Natural killer cell (primary cell): ENCODE measurements around the gene IL10. TPM values are rescaled to one million over a fixed set of nuclear protein-coding genes. Genes with fewer than 3 reads are reported as not detected.

ENCODE experiments used
- ATAC-seq, 3 donors: fragments of 150-1000 bp in 2 of 3; fragments of 200-7000 bp in 1 of 3; cut with Tn5 transposase; 1 replicate in 1 of 3; 2 replicates in 2 of 3; pipeline ENCODE4 v1.10.0; 2021; ENCODE audit warnings: mild to moderate bottlenecking in 2 of 3, moderate library complexity in 2 of 3
- DNase-seq, 2 donors: peaks; one replicate each; pipeline versions ENCODE4 v3.0.0 to v3.0.0-alpha.2; 2013 to 2021; ENCODE audit warnings: mixed read lengths in 1 of 2
- H3K27ac ChIP-seq: one replicate; pipeline ENCODE4 v1.5.1; 2013; ENCODE audit warnings: mild to moderate bottlenecking, low read length
- H3K27me3 ChIP-seq: one replicate; pipeline ENCODE4 v1.6.1; 2013; ENCODE audit warnings: low read length; ENCODE audit not compliant: control insufficient read depth, insufficient read depth
- H3K36me3 ChIP-seq: one replicate; pipeline ENCODE4 v1.6.1; 2013; ENCODE audit warnings: low read length; ENCODE audit not compliant: control insufficient read depth, insufficient read depth
- H3K4me1 ChIP-seq: one replicate; pipeline ENCODE4 v1.6.1; 2013; ENCODE audit warnings: low read length; ENCODE audit not compliant: control insufficient read depth, insufficient read depth
- H3K4me3 ChIP-seq: one replicate; pipeline ENCODE4 v1.5.1; 2013; ENCODE audit warnings: low read length
- H3K9me3 ChIP-seq: one replicate; pipeline ENCODE4 v1.6.1; 2013; ENCODE audit warnings: low read length; ENCODE audit not compliant: control insufficient read depth, insufficient read depth
- H3K27ac Mint-ChIP-seq, 2 donors: one replicate each; pipeline ENCODE4 v1.8.0; 2022; ENCODE audit warnings: mild to moderate bottlenecking in 2 of 2, mixed read lengths in 2 of 2, moderate library complexity in 1 of 2
- H3K27me3 Mint-ChIP-seq, 2 donors: one replicate each; pipeline ENCODE4 v1.8.0; 2022; ENCODE audit warnings: low read depth in 2 of 2, mixed read lengths in 2 of 2
- H3K36me3 Mint-ChIP-seq: one replicate; pipeline ENCODE4 v1.8.0; 2022; ENCODE audit warnings: mixed read lengths
- H3K4me1 Mint-ChIP-seq, 2 donors: one replicate each; pipeline ENCODE4 v1.8.0; 2022; ENCODE audit warnings: mixed read lengths in 2 of 2
- H3K4me3 Mint-ChIP-seq: one replicate; pipeline ENCODE4 v1.8.0; 2022; ENCODE audit warnings: mild to moderate bottlenecking, moderate library complexity, mixed read lengths
- H3K9me3 Mint-ChIP-seq, 2 donors: one replicate each; pipeline ENCODE4 v1.8.0; 2022; ENCODE audit warnings: mixed read lengths in 2 of 2
- WGBS: methylation state at CpG from one replicate; pipeline ENCODE4 v1.1.7; 2013; ENCODE audit warnings: missing lambda C conversion rate; ENCODE audit not compliant: insufficient coverage; 5-methylcytosine and 5-hydroxymethylcytosine counted together
- intact Hi-C: fragments of 100-400 bp; cut with micrococcal nuclease; formaldehyde crosslinking; loops from one replicate; pipeline ENCODE4 v1.14.2; 2022
- total RNA-seq, 4 donors: library from RNA; stranded (reverse); fragments of 120-200 nt in 1 of 4; gene quantifications; one replicate each; pipeline versions ENCODE4 v1.2.3 to v1.2.4, GENCODE V29; 2013 to 2022
- TF ChIP-seq, protein P1 (sequence below): fragments of 200-600 bp; IDR thresholded peaks from one replicate; pipeline ENCODE4 v1.8.0; 2022; ENCODE audit warnings: antibody characterized with exemption

IL10 gene
- total RNA-seq, 3 donors from 2014 or later (not counting 1 experiment from before 2014, with no cell fraction given), result 1.0 TPM; not detected in 2

DNA sequence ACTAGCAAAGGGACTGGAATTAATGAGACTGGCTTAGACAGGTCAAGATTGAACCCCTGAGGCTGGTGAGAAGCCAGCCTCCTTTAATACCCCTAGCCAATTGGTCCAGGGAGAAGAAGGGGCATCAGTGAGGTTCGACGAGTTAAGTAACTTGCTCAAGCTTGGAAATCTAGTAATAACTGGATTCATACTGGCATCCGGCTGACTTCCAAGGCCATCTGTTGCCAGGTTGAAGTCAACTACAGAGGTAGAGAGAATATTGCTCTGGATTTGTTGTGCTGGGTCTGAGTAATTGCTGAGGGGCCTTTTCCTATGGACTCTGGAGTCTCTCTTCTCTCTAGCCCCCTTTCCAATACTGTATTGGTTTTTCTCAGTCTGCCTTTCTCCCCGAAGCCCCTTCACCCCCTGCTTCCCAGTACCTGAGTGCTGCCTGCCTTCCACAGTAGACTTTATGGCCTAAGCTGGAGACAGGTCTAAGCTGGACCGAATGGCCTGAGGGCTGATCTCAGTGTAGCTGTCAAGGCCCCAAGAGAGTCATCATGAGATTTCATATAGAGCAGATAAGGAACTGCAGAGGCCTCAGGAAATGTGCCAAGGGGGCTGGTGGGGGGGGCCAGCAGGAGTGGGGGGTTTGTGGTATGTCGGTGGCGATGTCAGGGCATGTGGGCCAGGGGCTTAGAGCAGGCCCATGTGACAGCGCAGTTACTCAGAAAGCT is 44.2 kb downstream of the IL10 start:
- Histone ChIP-seq H3K27ac (no peak overlapping the region), H3K27me3 (no peaks in the 10 kb centered on the region), H3K36me3 (peaks cover 41% of the 10 kb centered on the region), H3K9me3 (no peaks in the 10 kb centered on the region), H3K4me1 (peaks cover 54% of the 10 kb centered on the region), H3K4me3 (no peak overlapping the region)
- Mint-ChIP-seq H3K27ac (peak overlapping the region in 1 of 2 donors; percentile 70), H3K4me1 (peaks cover 57 to 71% of the 10 kb centered on the region in 2 donors), H3K4me3 (peak overlapping the region; percentile 9), H3K36me3 (peaks cover 14% of the 10 kb centered on the region), H3K27me3 (no peaks in the 10 kb centered on the region), H3K9me3 (no peaks in the 10 kb centered on the region)
- ATAC-seq (no peak), DNase-seq (no peak)
- intact Hi-C loops, result loop anchor here (2.0 to 5.0 kb wide), 3 partner anchors 39 to 255 kb away; no protein-coding TSS in a partner anchor
- TF ChIP-seq, protein P1, sequence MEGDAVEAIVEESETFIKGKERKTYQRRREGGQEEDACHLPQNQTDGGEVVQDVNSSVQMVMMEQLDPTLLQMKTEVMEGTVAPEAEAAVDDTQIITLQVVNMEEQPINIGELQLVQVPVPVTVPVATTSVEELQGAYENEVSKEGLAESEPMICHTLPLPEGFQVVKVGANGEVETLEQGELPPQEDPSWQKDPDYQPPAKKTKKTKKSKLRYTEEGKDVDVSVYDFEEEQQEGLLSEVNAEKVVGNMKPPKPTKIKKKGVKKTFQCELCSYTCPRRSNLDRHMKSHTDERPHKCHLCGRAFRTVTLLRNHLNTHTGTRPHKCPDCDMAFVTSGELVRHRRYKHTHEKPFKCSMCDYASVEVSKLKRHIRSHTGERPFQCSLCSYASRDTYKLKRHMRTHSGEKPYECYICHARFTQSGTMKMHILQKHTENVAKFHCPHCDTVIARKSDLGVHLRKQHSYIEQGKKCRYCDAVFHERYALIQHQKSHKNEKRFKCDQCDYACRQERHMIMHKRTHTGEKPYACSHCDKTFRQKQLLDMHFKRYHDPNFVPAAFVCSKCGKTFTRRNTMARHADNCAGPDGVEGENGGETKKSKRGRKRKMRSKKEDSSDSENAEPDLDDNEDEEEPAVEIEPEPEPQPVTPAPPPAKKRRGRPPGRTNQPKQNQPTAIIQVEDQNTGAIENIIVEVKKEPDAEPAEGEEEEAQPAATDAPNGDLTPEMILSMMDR, result no peak
- 71% methylated on average over 8 of the region's 8 CpGs for WGBS

DNA sequence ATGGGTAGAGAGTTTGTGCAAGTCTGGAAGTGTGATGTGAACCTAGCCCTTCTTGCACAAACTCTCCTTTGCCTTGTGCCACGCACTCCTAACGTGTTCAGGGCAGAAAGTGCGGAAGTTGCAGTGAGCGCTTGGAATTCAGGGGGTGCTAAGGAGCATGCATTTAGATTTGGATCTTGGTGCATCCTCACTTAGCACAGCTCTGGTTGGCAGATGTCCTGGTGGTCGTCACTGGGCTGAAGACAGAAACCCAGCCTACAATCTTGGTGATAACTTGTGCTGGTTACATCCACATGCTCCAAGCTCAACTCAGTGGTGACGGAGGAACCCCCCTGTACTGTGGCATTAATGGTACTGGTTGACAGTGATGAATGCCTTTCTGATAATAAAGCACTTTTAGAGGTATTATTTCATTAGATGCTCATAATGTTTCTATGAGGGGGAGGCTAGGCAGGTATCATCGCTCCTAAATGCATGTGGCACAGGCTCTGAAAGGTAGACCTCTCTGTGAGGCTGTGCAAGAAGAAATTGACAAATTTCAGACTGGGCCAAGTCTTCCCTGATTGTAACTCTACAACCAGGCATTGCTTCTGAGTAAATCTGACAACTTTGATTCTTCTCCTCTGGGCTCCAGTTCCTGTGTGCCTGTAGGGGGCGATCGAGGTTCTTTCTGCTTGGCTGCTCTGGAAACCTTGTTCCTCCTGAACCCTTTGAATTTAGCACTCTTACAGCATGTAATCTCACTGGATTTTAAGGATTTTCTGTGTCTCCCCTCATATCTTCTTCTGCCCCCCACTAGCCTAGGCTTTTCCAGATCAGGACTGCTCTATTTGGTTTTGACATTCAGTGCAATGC is 47.0 kb downstream of the IL10 start:
- Histone ChIP-seq H3K9me3 (no peaks in the 10 kb centered on the region), H3K27ac (no peak overlapping the region), H3K4me1 (peaks cover 67% of the 10 kb centered on the region), H3K4me3 (no peak overlapping the region), H3K36me3 (peaks cover 15% of the 10 kb centered on the region), H3K27me3 (no peaks in the 10 kb centered on the region)
- DNase-seq (peak; percentile 55 to 82), ATAC-seq (peak; percentile 36 to 54 (median 54))
- peaks cover 7% of the 10 kb centered on the region for H3K36me3 Mint-ChIP-seq
- no peak overlapping the region for H3K4me3 Mint-ChIP-seq
- H3K9me3 Mint-ChIP-seq, result no peaks in the 10 kb centered on the region
- no peak overlapping the region for H3K27ac Mint-ChIP-seq
- WGBS, result 71% methylated on average over 9 of the region's 9 CpGs
- H3K4me1 Mint-ChIP-seq, result peaks cover 63 to 83% of the 10 kb centered on the region in 2 donors
- no peaks in the 10 kb centered on the region for H3K27me3 Mint-ChIP-seq
- intact Hi-C loops, result loop anchor here (5.0 kb wide), 2 partner anchors 38 to 42 kb away; no protein-coding TSS in a partner anchor
- TF ChIP-seq, protein P1, result peak; percentile 55

DNA sequence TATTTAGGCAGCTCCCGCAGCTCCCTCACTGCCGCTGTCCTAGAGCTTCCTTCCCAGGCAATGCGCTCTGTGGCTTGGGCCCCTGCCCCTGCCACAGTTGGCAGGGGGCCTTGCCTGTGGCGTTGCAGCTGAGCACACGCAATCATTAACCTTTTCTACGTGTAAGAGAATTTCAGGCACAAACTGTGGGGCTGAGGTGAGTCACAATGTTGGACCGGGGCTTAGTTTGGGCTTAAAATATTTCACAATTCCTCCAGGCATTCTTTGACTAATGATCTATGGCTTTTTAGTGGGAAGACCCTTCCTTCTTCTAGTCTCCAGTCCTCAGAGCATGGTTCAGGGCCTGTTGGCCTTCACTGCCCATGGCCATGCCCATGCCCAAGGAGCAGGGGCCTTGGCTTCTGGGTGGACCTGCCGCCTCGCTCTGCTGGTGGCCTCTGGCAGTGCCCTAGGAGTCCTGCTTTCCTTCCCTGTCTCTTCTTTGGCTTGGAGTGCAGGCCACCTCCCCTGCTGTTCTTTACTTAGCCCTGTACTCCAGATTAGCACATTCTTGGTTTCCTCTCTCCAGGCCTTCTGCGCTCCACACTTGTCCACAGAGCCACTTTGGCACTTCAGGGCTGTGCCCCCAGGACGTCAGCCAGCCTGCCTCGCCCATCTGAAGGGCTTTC is 48.4 kb downstream of the IL10 start:
- Mint-ChIP-seq H3K36me3 (no peaks in the 10 kb centered on the region), H3K4me3 (no peak overlapping the region), H3K27me3 (no peaks in the 10 kb centered on the region), H3K9me3 (no peaks in the 10 kb centered on the region), H3K4me1 (peaks cover 62 to 82% of the 10 kb centered on the region in 2 donors), H3K27ac (peak overlapping the region in 1 of 2 donors; percentile 43)
- WGBS, result 76% methylated on average over 11 of the region's 12 CpGs
- DNase-seq, result no peak
- ATAC-seq, result no peak
- Histone ChIP-seq H3K4me3 (no peak overlapping the region), H3K4me1 (peaks cover 64% of the 10 kb centered on the region), H3K9me3 (no peaks in the 10 kb centered on the region), H3K27me3 (no peaks in the 10 kb centered on the region), H3K36me3 (peaks cover 2% of the 10 kb centered on the region), H3K27ac (no peak overlapping the region)
- TF ChIP-seq, protein P1, result no peak
- intact Hi-C loops, result no loop called here
